ENCODE results near the gene TJP2.

The TJP2 gene

GRCh38 chr9:69222970-69223369 is 48.9 kb downstream of the TJP2 start:
- no peak for DNase-seq

- peak in 10 of 51 donors; percentile 3 to 27 (median 10) for DNase-seq
Observed at GRCh38 chr9:69223605-69224004, 49.5 kb downstream of the TJP2 start.

- DNase-seq: no peak
Observed at GRCh38 chr9:69229367-69229766, 55.3 kb downstream of the TJP2 start.

GRCh38 chr9:69232135-69232534 is 58.1 kb downstream of the TJP2 start:
- no peak for DNase-seq

- DNase-seq: no peak
Observed at GRCh38 chr9:69234683-69235082, 60.6 kb downstream of the TJP2 start.

GRCh38 chr9:69236188-69236587 is 62.1 kb downstream of the TJP2 start:
- DNase-seq: no peak

- DNase-seq: peak in 1 of 51 donors; percentile 8
Observed at GRCh38 chr9:69237702-69238295, 63.7 kb downstream of the TJP2 start.

GRCh38 chr9:69243116-69243515 is 69.0 kb downstream of the TJP2 start:
- no peak for DNase-seq

GRCh38 chr9:69246629-69247028 is 72.6 kb downstream of the TJP2 start:
- no peak for DNase-seq

GRCh38 chr9:69248005-69248404 is 73.9 kb downstream of the TJP2 start:
- no peak for DNase-seq

GRCh38 chr9:69249337-69249736 is 75.3 kb downstream of the TJP2 start:
- DNase-seq: no peak

GRCh38 chr9:69250681-69251080 is 76.6 kb downstream of the TJP2 start:
- DNase-seq: no peak

GRCh38 chr9:69252436-69252835 is 78.4 kb downstream of the TJP2 start:
- DNase-seq: no peak

GRCh38 chr9:69253057-69253456 is 79.0 kb downstream of the TJP2 start:
- DNase-seq: no peak

GRCh38 chr9:69254223-69254622 is 80.1 kb downstream of the TJP2 start:
- DNase-seq: peak in 48 of 51 donors; percentile 2 to 86 (median 45)

GRCh38 chr9:69255591-69255990 is 81.5 kb downstream of the TJP2 start:
- no peak for DNase-seq

GRCh38 chr9:69258551-69258950 is 84.5 kb downstream of the TJP2 start:
- no peak for DNase-seq

GRCh38 chr9:69260161-69260560 is 86.1 kb downstream of the TJP2 start:
- no peak for DNase-seq

- no peak for DNase-seq
Observed at GRCh38 chr9:69261636-69262035, 87.6 kb downstream of the TJP2 start.

- no peak for DNase-seq
Observed at GRCh38 chr9:69264526-69264925, 90.4 kb downstream of the TJP2 start.

- DNase-seq: no peak
Observed at GRCh38 chr9:69265891-69266290, 91.8 kb downstream of the TJP2 start.

GRCh38 chr9:69272212-69272611 is 98.1 kb downstream of the TJP2 start:
- DNase-seq: no peak

GRCh38 chr9:69273161-69273560 is 99.1 kb downstream of the TJP2 start:
- no peak for DNase-seq

GRCh38 chr9:69276775-69277174 is 102.7 kb downstream of the TJP2 start:
- no peak for DNase-seq

All from hypothalamus (tissue), 51 donors.